Activated naive CD8-positive, alpha-beta T cell treated with anti-CD3 and anti-CD28 coated beads for 36 hours (primary cell): Measurements from ENCODE around the gene OR52K2. TPM values are rescaled to one million over a fixed set of nuclear protein-coding genes. Genes with fewer than 3 reads are reported as not detected.
"Not testable (repeated sequence)": the region's sequence is repeated elsewhere in the genome, so short reads cannot be mapped to it uniquely, and the experiment has no call there.

Source experiments
- DNase-seq: peaks from one replicate; pipeline ENCODE4 v3.0.0; 2021
- H3K27ac Mint-ChIP-seq: one replicate; pipeline ENCODE4 v1.8.0; 2022; ENCODE audit warnings: mild to moderate bottlenecking, moderate library complexity, mixed read lengths
- H3K27me3 Mint-ChIP-seq: one replicate; pipeline ENCODE4 v1.8.0; 2022; ENCODE audit warnings: mild to moderate bottlenecking, mixed read lengths
- H3K36me3 Mint-ChIP-seq: one replicate; pipeline ENCODE4 v1.8.0; 2021; ENCODE audit warnings: mild to moderate bottlenecking, mixed read lengths
- H3K4me1 Mint-ChIP-seq: one replicate; pipeline ENCODE4 v1.8.0; 2021; ENCODE audit warnings: mixed read lengths
- H3K4me3 Mint-ChIP-seq: one replicate; pipeline ENCODE4 v1.8.0; 2022; ENCODE audit warnings: mild to moderate bottlenecking, moderate library complexity, mixed read lengths
- H3K9me3 Mint-ChIP-seq: one replicate; pipeline ENCODE4 v1.8.0; 2022; ENCODE audit warnings: mixed read lengths
- total RNA-seq, 2 experiments: library from RNA; stranded (reverse); gene quantifications; one replicate each; pipeline ENCODE4 v1.2.3, GENCODE V29; 2021

OR52K2 gene
- not detected for total RNA-seq

DNA sequence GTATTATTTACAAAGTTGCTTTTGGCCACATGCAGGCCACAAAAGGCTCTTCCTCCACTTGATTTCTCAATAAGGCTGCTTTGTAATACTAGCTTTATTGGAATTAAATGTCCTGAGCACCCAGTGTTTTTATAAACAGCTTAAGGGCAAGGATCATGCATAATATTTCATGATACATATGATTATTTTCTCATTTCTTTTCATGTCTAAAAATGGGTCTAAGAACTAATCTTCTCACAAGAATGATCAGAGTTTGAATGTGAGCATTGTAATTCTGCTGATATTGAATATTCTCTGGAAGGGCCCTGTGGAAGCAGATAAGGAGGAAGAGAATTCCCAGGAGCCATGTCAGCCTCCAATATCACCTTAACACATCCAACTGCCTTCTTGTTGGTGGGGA is at the start of gene OR52K2:
Gene OR52K2, plus strand, starts transcription at position 301 of the 400 bp plus-strand sequence. Its CDS starts 45 bp downstream, at position 346.
- H3K4me1 Mint-ChIP-seq = no peaks in the 10 kb centered on the region
- H3K36me3 Mint-ChIP-seq = peaks cover under 1% of the 10 kb centered on the region
- peaks cover 10% of the 10 kb centered on the region for H3K27me3 Mint-ChIP-seq
- no peak within 1 kb of the TSS for H3K27ac Mint-ChIP-seq
- peaks cover 3% of the 10 kb centered on the region for H3K9me3 Mint-ChIP-seq
- no peak for DNase-seq
- no peak within 1 kb of the TSS for H3K4me3 Mint-ChIP-seq

DNA sequence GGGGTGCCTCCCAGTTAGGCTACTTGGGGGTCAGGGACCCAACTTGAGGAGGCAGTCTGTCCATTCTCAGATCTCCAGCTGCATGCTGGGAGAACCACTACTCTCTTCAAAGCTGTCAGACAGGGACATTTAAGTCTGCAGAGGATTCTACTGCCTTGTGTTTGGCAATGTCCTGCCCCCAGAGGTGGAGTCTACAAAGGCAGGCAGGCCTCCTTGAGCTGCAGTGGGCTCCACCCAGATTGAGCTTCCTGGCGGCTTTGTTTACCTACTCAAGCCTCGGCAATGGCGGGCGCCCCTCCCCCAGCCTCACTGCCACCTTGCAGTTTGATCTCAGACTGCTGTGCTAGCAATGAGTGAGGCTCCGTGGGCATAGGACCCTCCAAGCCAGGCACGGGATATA is 42.9 kb upstream of the OR52K2 start:
- not testable (repeated sequence) for H3K36me3 Mint-ChIP-seq, H3K4me3 Mint-ChIP-seq, H3K27ac Mint-ChIP-seq, H3K4me1 Mint-ChIP-seq, DNase-seq, H3K9me3 Mint-ChIP-seq
- peaks cover 11% of the 10 kb centered on the region for H3K27me3 Mint-ChIP-seq

DNA sequence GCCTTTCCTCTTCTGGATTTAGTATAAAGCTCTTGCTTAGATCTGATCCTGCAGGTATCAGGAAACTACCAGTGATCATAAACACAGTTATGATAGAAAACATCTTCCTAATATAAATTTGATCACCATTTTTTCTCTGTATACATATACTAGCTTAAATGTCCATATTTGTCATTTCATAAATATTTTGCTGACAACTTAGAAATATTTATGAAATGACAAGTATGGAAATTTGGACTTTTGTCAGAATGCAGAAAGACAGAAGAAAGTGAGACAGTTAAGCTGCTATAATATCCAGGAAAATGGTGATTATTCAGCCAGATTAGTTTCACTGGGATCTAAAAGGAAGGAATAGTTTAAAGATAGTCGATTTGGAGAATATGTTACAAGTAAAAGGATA is 32.8 kb upstream of the OR52K2 start:
- DNase-seq = no peak
- no peaks in the 10 kb centered on the region for H3K36me3 Mint-ChIP-seq
- H3K27me3 Mint-ChIP-seq = peaks cover 4% of the 10 kb centered on the region
- H3K4me3 Mint-ChIP-seq = no peak overlapping the region
- no peaks in the 10 kb centered on the region for H3K4me1 Mint-ChIP-seq
- no peak overlapping the region for H3K27ac Mint-ChIP-seq
- H3K9me3 Mint-ChIP-seq = no peaks in the 10 kb centered on the region

DNA sequence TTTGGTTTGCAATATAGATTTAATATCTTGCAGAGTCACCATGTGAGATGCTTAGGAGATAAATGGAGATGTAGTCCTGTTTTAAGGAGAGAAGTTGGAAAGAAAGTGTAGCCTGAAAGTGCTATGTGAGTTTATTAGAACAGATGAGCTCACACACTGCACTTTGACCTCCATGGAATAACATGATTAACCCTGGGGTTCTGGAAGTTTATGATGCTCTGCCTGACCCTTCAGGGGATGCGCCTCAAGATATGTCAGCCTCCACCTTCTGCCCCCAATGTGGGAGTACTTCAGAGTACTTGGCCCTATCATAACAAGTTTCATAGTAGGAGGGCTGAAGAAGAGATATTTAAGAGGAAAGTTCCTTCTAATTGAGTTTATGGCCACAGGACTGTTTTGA is 32.3 kb upstream of the OR52K2 start:
- Mint-ChIP-seq H3K4me3 (no peak overlapping the region), H3K36me3 (no peaks in the 10 kb centered on the region), H3K27me3 (peaks cover 4% of the 10 kb centered on the region), H3K4me1 (no peaks in the 10 kb centered on the region), H3K27ac (no peak overlapping the region), H3K9me3 (no peaks in the 10 kb centered on the region)
- no peak for DNase-seq

DNA sequence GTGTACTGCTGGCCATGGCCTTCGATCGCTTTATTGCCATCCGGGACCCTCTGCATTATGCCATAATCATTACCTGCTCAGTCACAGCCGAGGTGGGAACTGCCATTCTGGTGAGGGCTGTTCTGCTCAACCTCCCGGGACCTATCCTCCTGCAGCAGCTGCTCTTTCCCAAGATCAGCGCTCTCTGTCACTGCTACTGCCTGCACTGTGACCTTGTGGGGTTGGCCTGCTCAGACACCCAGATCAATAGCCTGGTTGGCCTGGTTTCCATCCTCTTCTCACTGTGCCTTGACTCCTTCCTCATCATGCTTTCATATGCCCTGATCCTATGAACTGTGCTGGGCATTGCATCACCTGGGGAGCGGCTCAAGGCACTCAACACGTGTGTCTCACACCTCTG is 30.7 kb upstream of the OR52K2 start:
- Mint-ChIP-seq H3K4me3 (no peak overlapping the region), H3K36me3 (no peaks in the 10 kb centered on the region), H3K27me3 (peaks cover 4% of the 10 kb centered on the region), H3K4me1 (no peaks in the 10 kb centered on the region), H3K27ac (no peak overlapping the region), H3K9me3 (no peaks in the 10 kb centered on the region)
- DNase-seq = no peak

DNA sequence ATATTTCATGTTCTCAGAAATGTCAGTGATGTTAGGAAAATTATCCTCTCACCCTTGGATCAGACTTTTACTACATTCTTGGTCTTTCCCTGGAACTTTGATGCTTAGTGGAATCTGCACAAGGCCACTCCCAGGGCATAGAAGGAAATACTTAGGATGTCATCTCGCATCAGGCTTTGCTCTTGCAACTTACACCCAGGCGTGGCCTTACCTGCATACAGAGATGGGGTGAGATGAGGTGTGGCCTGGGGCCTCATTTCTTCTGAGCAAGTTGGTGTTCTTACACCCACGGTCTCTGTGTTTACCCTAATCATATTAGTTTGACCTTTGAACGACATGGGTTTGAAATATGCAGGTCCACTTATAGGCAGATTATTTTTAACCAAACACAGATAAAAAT is 19.0 kb upstream of the OR52K2 start:
- H3K27me3 Mint-ChIP-seq = peaks cover 7% of the 10 kb centered on the region
- no peaks in the 10 kb centered on the region for H3K36me3 Mint-ChIP-seq
- H3K4me1 Mint-ChIP-seq = no peaks in the 10 kb centered on the region
- no peak overlapping the region for H3K4me3 Mint-ChIP-seq
- no peak for DNase-seq
- H3K27ac Mint-ChIP-seq = no peak overlapping the region
- H3K9me3 Mint-ChIP-seq = no peaks in the 10 kb centered on the region

DNA sequence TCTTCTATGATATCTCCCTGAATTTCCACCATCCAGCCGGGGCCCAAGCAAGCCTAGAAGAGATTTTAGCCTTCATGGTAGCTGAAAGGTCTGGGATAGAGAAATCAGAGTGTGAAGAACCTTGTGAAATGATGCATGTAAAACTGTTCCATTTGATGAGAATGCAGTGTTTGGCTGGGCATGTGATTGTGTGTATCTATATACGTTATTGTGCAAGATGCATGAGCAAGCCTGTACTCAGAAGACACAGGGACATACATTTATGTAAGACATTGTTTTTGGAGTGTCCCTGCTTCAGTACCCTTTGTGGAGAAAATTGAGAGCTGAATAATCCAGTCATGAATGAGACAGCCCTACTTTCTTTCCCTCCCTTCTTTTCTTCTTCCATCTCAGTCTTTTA is 15.2 kb upstream of the OR52K2 start:
- Mint-ChIP-seq H3K36me3 (no peaks in the 10 kb centered on the region), H3K4me3 (no peak overlapping the region), H3K27me3 (peaks cover 8% of the 10 kb centered on the region), H3K27ac (no peak overlapping the region), H3K9me3 (no peaks in the 10 kb centered on the region), H3K4me1 (no peaks in the 10 kb centered on the region)
- no peak for DNase-seq

DNA sequence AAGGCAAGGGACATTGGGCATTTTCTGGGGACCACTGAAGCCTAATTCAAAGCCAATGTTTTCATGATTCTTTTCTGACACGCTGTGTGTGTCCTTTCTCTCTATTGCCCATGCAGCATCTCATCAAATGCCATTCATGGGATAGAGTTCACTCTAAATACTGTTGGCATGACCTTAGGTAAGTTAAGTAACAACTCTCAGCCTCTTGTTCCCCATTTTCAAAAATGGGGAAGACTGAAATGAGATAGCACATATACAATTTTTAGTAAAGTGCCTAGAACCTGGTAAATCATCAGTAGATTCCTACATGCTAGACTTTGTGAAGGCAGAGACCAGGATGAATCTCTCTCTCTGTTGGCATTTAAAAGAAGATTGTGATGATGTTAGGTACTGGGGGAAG is 12.7 kb upstream of the OR52K2 start:
- Mint-ChIP-seq H3K9me3 (peaks cover 2% of the 10 kb centered on the region), H3K36me3 (no peaks in the 10 kb centered on the region), H3K27me3 (peaks cover 6% of the 10 kb centered on the region), H3K4me3 (no peak overlapping the region), H3K4me1 (no peaks in the 10 kb centered on the region), H3K27ac (no peak overlapping the region)
- DNase-seq = no peak

DNA sequence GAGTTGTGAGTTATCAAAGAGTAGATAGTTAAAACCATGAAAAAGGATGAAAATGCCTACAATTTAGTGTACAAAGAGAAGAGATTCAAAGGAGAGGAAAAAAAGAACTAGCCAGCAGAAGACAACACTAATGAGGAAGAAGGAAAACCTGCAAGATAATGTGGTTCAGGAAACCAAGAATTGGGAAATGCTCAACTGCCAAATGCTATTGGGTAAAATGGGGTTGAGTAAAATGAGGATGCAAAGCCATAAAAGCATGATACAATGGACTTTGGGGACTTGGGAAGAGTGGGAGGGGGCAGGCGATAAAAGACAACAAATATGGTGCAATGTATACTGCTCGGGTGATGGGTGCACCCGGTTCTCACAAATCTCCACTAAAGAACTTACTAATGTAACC is 7.6 kb upstream of the OR52K2 start:
- H3K9me3 Mint-ChIP-seq = peaks cover 2% of the 10 kb centered on the region
- no peak for DNase-seq
- peaks cover 7% of the 10 kb centered on the region for H3K27me3 Mint-ChIP-seq
- H3K4me3 Mint-ChIP-seq = no peak overlapping the region
- H3K36me3 Mint-ChIP-seq = no peaks in the 10 kb centered on the region
- H3K27ac Mint-ChIP-seq = no peak overlapping the region
- no peaks in the 10 kb centered on the region for H3K4me1 Mint-ChIP-seq

DNA sequence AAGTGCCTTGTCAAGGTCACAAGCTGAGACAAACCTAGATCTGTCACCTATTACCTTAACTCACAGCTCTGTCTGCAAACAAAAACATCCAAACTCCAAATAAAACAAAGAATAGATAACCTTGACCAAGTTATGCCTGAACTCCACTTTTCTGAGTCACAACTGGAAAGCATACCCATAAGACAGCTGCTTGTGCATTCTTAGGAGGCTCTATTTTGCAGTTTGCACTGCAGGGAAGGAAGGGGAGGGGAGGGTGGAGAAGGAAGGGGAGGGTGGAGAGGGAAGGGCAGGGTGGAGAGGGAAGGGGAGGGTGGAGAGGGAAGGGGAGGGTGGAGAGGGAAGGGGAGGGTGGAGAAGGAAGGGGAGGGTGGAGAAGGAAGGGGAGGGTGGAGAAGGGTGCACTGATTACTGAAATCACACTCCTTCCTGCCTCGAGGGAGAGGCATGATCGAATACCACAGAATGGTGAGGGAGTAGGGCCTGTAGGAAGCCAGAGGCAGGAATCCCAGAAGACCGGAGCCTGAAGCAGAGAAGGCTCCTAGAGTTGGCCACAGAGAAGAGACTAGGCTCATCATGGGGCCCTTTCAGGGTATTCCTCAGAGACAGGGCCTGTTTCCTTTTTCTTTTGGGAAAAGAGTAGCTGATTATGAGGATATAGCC is 5.7 kb upstream of the OR52K2 start:
- Mint-ChIP-seq H3K4me3 (no peak overlapping the region), H3K4me1 (no peaks in the 10 kb centered on the region), H3K27ac (no peak overlapping the region), H3K9me3 (peaks cover 2% of the 10 kb centered on the region), H3K36me3 (no peaks in the 10 kb centered on the region), H3K27me3 (peaks cover 4% of the 10 kb centered on the region)
- no peak for DNase-seq

DNA sequence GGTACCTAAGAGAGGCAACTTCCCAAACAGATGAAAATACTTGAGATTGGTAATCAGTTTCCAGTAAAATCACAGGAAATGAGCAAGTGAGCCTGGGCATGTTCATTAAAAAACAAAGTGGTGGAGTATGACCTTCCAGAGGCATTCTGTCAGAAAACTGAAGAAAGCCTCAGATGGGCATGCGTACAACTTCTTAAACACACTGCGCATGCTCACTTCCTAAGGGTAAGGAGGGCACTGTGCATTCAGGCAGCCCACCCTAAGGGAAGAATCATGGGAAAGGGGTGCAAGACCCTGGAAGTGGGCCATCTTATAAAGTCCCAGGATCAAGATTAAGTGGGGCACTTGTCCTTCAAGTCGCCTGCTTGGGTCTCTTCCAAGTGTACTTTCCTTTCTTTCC is 4.0 kb downstream of the OR52K2 start:
- DNase-seq = no peak
- Mint-ChIP-seq H3K36me3 (peaks cover 5% of the 10 kb centered on the region), H3K4me3 (no peak overlapping the region), H3K4me1 (peaks cover 3% of the 10 kb centered on the region), H3K27me3 (peaks cover 14% of the 10 kb centered on the region), H3K9me3 (peaks cover 12% of the 10 kb centered on the region), H3K27ac (no peak overlapping the region)

DNA sequence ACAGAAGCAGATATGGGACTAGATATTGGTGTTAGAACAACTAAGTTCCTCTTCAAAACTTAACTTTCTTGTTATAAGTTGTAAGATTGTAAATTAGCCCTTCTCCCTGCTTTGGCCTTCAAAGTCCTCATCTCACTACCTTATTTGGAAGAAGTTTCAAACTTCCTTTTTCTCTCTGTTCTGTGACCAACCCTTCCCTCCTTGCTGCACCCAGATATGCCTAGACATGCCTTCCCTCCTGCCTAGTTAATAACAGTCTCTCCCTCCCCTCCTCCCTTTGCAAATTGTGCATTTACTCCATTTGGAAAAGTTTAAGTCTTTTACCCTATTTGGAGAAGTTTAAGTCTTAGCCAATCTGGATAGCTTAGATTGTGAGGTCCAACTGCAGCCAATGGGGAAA is 4.9 kb downstream of the OR52K2 start:
- peaks cover 3% of the 10 kb centered on the region for H3K4me1 Mint-ChIP-seq
- H3K4me3 Mint-ChIP-seq = no peak overlapping the region
- peaks cover 16% of the 10 kb centered on the region for H3K27me3 Mint-ChIP-seq
- no peak overlapping the region for H3K27ac Mint-ChIP-seq
- peaks cover 5% of the 10 kb centered on the region for H3K36me3 Mint-ChIP-seq
- no peak for DNase-seq
- peaks cover 12% of the 10 kb centered on the region for H3K9me3 Mint-ChIP-seq

DNA sequence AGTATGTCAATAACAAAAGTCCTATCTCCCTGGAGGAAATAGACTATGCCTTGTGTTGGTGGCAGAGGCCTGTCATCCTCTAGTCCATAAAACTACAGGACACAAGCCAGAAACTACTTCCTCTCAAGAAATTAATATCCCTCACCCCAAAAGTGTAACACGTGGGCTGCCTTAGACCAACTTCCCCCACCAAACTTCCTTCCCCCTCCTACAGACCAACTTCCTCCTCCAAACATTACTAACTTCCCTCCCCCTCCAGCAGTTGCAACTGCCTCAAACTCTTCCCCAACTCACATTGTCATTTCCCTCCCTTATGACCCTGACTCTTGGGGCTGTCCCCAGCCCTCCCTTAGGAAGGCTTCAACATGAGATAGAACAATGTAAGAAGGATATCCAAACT is 6.3 kb downstream of the OR52K2 start:
- Mint-ChIP-seq H3K36me3 (peaks cover 5% of the 10 kb centered on the region), H3K27me3 (peaks cover 22% of the 10 kb centered on the region), H3K4me1 (peaks cover 3% of the 10 kb centered on the region), H3K9me3 (peaks cover 12% of the 10 kb centered on the region), H3K27ac (no peak overlapping the region), H3K4me3 (no peak overlapping the region)
- DNase-seq = no peak

DNA sequence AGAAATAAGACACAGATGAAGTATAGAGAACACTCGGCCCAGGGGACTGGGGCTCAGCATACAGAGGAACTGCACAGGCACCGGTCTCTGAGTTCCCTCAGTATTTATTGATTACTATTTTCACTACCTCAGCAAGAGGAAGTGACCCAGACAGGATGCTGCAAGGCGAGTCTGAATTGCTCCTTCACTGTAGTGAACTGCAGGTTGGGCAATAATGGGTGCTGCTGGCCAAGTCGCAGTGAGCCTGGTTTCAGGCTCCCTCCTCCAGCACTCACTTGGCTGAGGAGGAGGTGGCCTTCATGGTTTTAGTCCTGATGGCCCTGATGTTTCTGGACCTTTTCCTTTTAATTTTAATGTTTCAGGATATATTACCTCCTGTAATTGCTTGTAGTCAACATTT is 10.4 kb downstream of the OR52K2 start:
- H3K9me3 Mint-ChIP-seq = peaks cover 11% of the 10 kb centered on the region
- peaks cover 13% of the 10 kb centered on the region for H3K27me3 Mint-ChIP-seq
- H3K27ac Mint-ChIP-seq = no peak overlapping the region
- H3K36me3 Mint-ChIP-seq = peaks cover 3% of the 10 kb centered on the region
- no peak for DNase-seq
- H3K4me3 Mint-ChIP-seq = no peak overlapping the region
- peaks cover 3% of the 10 kb centered on the region for H3K4me1 Mint-ChIP-seq

DNA sequence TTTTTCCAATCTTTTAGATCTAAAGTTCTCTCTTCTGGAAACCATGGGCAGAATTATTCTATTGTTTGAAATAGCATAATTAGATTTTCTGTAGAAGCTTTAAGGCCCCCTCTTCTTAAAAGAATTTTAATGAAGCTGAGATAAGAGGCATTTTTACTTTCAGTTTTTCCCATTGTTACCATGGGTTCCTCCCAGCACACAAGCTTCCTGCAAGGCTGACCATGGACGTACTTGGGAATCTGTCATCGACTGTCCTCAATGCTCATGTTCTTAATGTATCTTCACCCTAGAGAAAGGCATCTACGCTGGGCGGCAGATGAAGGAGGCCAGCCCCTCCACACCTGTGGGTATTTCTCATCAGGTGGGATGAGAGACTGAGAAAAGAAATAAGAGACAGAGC is 11.1 kb downstream of the OR52K2 start:
- Mint-ChIP-seq H3K36me3 (peaks cover 3% of the 10 kb centered on the region), H3K27ac (no peak overlapping the region), H3K4me1 (peaks cover 3% of the 10 kb centered on the region), H3K9me3 (peaks cover 11% of the 10 kb centered on the region), H3K4me3 (no peak overlapping the region), H3K27me3 (peaks cover 13% of the 10 kb centered on the region)
- no peak for DNase-seq

DNA sequence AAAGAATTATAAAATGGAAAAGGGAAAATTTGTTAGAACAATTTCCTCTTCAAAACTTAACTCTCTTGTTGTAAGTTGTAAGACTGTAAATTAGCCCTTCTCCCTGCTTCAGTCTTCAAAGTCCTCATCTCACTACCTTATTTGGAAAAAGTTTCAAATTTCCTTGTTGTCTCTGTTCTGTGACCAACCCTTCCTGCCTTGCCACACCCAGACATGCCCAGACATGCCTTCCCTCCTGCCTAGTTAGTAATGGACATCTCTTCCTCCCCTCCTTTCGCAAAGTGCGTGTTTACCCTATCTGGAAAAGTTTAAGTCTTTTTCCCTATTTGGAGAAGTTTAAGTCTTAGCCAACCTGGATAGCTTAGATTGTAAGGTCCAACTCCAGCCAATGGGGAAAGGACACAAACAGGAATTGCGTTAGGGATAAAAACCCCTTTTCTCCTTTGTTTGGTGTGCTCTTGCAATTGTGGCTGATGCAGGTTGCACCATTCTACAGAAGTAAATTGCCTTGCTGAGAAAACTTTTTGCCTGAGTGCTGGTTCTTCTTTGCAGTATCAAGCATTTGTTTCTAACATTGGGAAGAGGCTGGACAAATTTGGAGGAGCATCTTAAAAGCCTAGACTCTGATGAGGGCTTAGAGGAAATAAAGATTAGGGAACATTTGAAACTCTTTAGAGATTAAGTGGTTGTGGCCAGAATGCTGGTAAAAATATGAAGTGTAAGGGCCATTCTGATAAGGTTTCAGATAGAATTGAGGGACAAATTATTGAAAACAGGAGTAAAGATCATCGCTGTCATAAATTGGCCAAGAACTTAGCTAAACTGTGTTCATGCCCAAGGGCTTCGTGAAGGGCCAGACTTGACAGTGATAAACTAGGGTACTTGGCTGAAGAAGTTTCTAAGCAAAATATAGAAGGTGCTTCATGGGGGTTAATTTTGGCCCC is 15.4 kb downstream of the OR52K2 start:
- no peaks in the 10 kb centered on the region for H3K4me1 Mint-ChIP-seq
- peaks cover 8% of the 10 kb centered on the region for H3K9me3 Mint-ChIP-seq
- DNase-seq = no peak
- no peak overlapping the region for H3K4me3 Mint-ChIP-seq
- no peaks in the 10 kb centered on the region for H3K36me3 Mint-ChIP-seq
- no peak overlapping the region for H3K27ac Mint-ChIP-seq
- peaks cover 4% of the 10 kb centered on the region for H3K27me3 Mint-ChIP-seq
